HCT116 (cell line): ENCODE measurements around the gene WDR89.
"Not testable (repeated sequence)": the region's sequence is repeated elsewhere in the genome, so short reads cannot be mapped to it uniquely, and the experiment has no call there.

Source experiments
- CTCF ChIP-seq, 3 experiments: fragments of 200-600 bp in 1 of 3; sonication (generic) in 1 of 3; IDR thresholded peaks in 2 of 3; conservative IDR thresholded peaks in 1 of 3; 2 replicates each; pipeline ENCODE4 v1.5.1; 2012 to 2017; ENCODE audit warnings: low read depth in 2 of 3, low read length in 2 of 3, antibody characterized with exemption in 1 of 3, borderline replicate concordance in 1 of 3, control low read depth in 1 of 3, mild to moderate bottlenecking in 1 of 3, mixed read lengths in 1 of 3, mixed run types in 1 of 3, moderate library complexity in 1 of 3; ENCODE audit not compliant: insufficient read depth in 1 of 3
- EZH2 ChIP-seq: fragments of 200-600 bp; sonication (generic); IDR thresholded peaks from 2 replicates; pipeline ENCODE4 v1.6.1; 2017; ENCODE audit warnings: antibody characterized with exemption, mixed run types
- MAX ChIP-seq: IDR thresholded peaks from 2 replicates; pipeline ENCODE4 v1.6.1; 2012
- POLR2A ChIP-seq: IDR thresholded peaks from 2 replicates; pipeline ENCODE4 v1.7.0; 2011; ENCODE audit warnings: borderline replicate concordance; ENCODE audit not compliant: insufficient read depth, insufficient read length; ENCODE audit errors: extremely low read depth
- POLR2AphosphoS5 ChIP-seq: IDR thresholded peaks from 2 replicates; pipeline ENCODE4 v1.6.1; 2011; ENCODE audit warnings: mild to moderate bottlenecking, low read depth, low read length, moderate library complexity
- SP1 ChIP-seq: IDR thresholded peaks from 2 replicates; pipeline ENCODE4 v1.6.1; 2012; ENCODE audit warnings: low read depth
- YY1 ChIP-seq: IDR thresholded peaks from 2 replicates; pipeline ENCODE4 v1.6.1; 2011; ENCODE audit warnings: low read length, low read depth, moderate library complexity, mild to moderate bottlenecking; ENCODE audit not compliant: insufficient replicate concordance; ENCODE audit errors: extremely low read depth
- ZNF274 ChIP-seq: fragments of 200-500 bp; sonication (Bioruptor generic); IDR thresholded peaks from 2 replicates; pipeline ENCODE4 v1.6.1; 2014; ENCODE audit warnings: mild to moderate bottlenecking, low read depth, low read length, inconsistent platforms

- not testable (repeated sequence) for TF ChIP-seq CTCF (IDR thresholded peaks at IDR 0.05 in 2 of 3, conservative IDR thresholded peaks at IDR 0.05 in 1 of 3; ENCODE audit: borderline replicate concordance in 1 of 3, insufficient read depth in 1 of 3, low read depth in 2 of 3, low read length in 2 of 3); SP1; EZH2; POLR2A; ZNF274; MAX; POLR2AphosphoS5; YY1
Observed at GRCh38 chr14:63636094-63636635, 5.5 kb downstream of the WDR89 start.
